Erythroblast (primary cell): Measurements from ENCODE around the gene GATA6.

Source experiments
- GATA1 ChIP-seq: IDR thresholded peaks from 2 replicates; pipeline ENCODE4 v1.6.1; 2011; ENCODE audit warnings: low read depth, mild to moderate bottlenecking, control low read depth, low read length, moderate library complexity
- POLR2A ChIP-seq: IDR thresholded peaks from 2 replicates; pipeline ENCODE4 v1.6.1; 2011; ENCODE audit warnings: mild to moderate bottlenecking, low read length

GRCh38 chr18:22136395-22136794 is 33.0 kb upstream of the GATA6 start:
- no peak for TF ChIP-seq POLR2A
- TF ChIP-seq GATA1, result no peak
